GM12878 (cell line): ENCODE results near the gene SCGB1A1. TPM values are rescaled to one million over a fixed set of nuclear protein-coding genes. Genes with fewer than 3 reads are reported as not detected.

Experiments
- ATAC-seq: fragments of 200-7000 bp; cut with Tn5 transposase; 3 replicates; pipeline ENCODE4 v1.9.1; 2020; ENCODE audit warnings: mild to moderate bottlenecking, moderate library complexity
- BruUV-seq: library from RNA; stranded (reverse); fragments of 400-500 nt; replicated peaks from 2 replicates; lab custom pipeline; 2021; lab: Mats Ljungman, UMichigan
- CTCF ChIA-PET: fragments of 300-600 bp; sonication (Branson Sonifier 250); formaldehyde crosslinking; extraction: SDS; loops from one replicate; lab custom pipeline; 2021; ENCODE audit warnings: inconsistent platforms; lab: Yijun Ruan, JAX
- POLR2A ChIA-PET: fragments of 350-600 bp; formaldehyde crosslinking; extraction: SDS; loops from one replicate; lab custom pipeline; 2021; ENCODE audit warnings: inconsistent platforms; lab: Charles Lee
- RAD21 ChIA-PET: fragments of 300-600 bp; sonication (Branson Sonifier 250); formaldehyde crosslinking; loops from one replicate; lab custom pipeline; 2023; ENCODE audit warnings: antibody characterized with exemption; ENCODE audit not compliant: unreplicated experiment; lab: Charles Lee
- SMC1A ChIA-PET: fragments of 300-600 bp; sonication (Branson Sonifier 250); formaldehyde crosslinking; loops from one replicate; lab custom pipeline; 2023; ENCODE audit not compliant: unreplicated experiment, uncharacterized antibody; lab: Charles Lee
- DNase-seq: peaks from one replicate; pipeline ENCODE4 v3.0.0-alpha.2; 2011; ENCODE audit warnings: low read depth, low spot score
- FAIRE-seq: peaks from 3 replicates; lab custom pipeline; 2011; peaks lifted over from hg19 to GRCh38; lab: Jason Lieb, UNC
- H2AFZ ChIP-seq: 2 replicates; pipeline ENCODE4 v1.6.0; 2011; ENCODE audit warnings: low read depth, low read length, control low read depth; ENCODE audit not compliant: control insufficient read depth
- H3K27ac ChIP-seq: 2 replicates; pipeline ENCODE4 v1.5.1; 2011; ENCODE audit warnings: control low read depth; ENCODE audit not compliant: control insufficient read depth, insufficient read depth
- H3K27me3 ChIP-seq, 2 experiments: replicated peaks in 1 of 2; 2 replicates each; pipeline versions ENCODE4 v1.6.0 to v1.6.1; 2011; ENCODE audit warnings: low read length in 1 of 2; ENCODE audit not compliant: control insufficient read depth in 2 of 2, insufficient read depth in 2 of 2
- H3K36me3 ChIP-seq, 2 experiments: 2 replicates each; pipeline ENCODE4 v1.5.1; 2011; ENCODE audit warnings: low read length in 1 of 2; ENCODE audit not compliant: control insufficient read depth in 2 of 2, insufficient read depth in 2 of 2
- H3K4me1 ChIP-seq: 2 replicates; pipeline ENCODE4 v1.6.1; 2011; ENCODE audit warnings: mild to moderate bottlenecking, low read length, moderate library complexity, mixed read lengths; ENCODE audit not compliant: control insufficient read depth, insufficient read depth
- H3K4me2 ChIP-seq: 2 replicates; pipeline ENCODE4 v1.6.0; 2011; ENCODE audit warnings: control low read depth; ENCODE audit not compliant: control insufficient read depth, insufficient read depth
- H3K4me3 ChIP-seq: fragments of 200-600 bp; sonication (generic); 2 replicates; pipeline ENCODE4 v1.5.1; 2016
- H3K79me2 ChIP-seq: 2 replicates; pipeline ENCODE4 v1.6.0; 2011; ENCODE audit warnings: low read length; ENCODE audit not compliant: control insufficient read depth, insufficient read depth
- H3K9ac ChIP-seq: 2 replicates; pipeline ENCODE4 v1.8.0; 2011; ENCODE audit warnings: low read length, control low read depth, mixed read lengths; ENCODE audit not compliant: control insufficient read depth, insufficient read depth
- H3K9me3 ChIP-seq: replicated peaks from 3 replicates; pipeline ENCODE4 v1.5.1; 2011; ENCODE audit warnings: mild to moderate bottlenecking, low read length; ENCODE audit not compliant: control insufficient read depth, insufficient read depth
- H4K20me1 ChIP-seq: 2 replicates; pipeline ENCODE4 v1.6.0; 2011; ENCODE audit not compliant: control insufficient read depth, insufficient read depth
- CHD1 ChIP-seq: IDR thresholded peaks from 2 replicates; pipeline ENCODE4 v1.6.1; 2012; ENCODE audit warnings: low read depth, low read length, improper control_type of control experiment
- CREM ChIP-seq: IDR thresholded peaks from 2 replicates; pipeline ENCODE4 v1.6.1; 2014; ENCODE audit warnings: antibody characterized with exemption, low read depth
- CTCF ChIP-seq, 3 experiments: IDR thresholded peaks in 2 of 3; conservative IDR thresholded peaks in 1 of 3; 2 replicates each; pipeline ENCODE4 v1.5.1; 2011; ENCODE audit warnings: low read depth in 3 of 3, low read length in 3 of 3, mild to moderate bottlenecking in 3 of 3, control low read depth in 2 of 3, moderate library complexity in 2 of 3, inconsistent platforms in 1 of 3, mixed read lengths in 1 of 3; ENCODE audit not compliant: control insufficient read depth in 2 of 3, insufficient read depth in 1 of 3; ENCODE audit errors: extremely low read depth in 1 of 3
- E2F4 ChIP-seq: IDR thresholded peaks from 2 replicates; pipeline ENCODE4 v1.6.1; 2012; ENCODE audit warnings: low read depth, low read length, improper control_type of control experiment
- PKNOX1 ChIP-seq: fragments of 450-650 bp; IDR thresholded peaks from 2 replicates; pipeline ENCODE4 v1.6.1; 2016; ENCODE audit warnings: mild to moderate bottlenecking
- POLR2AphosphoS2 ChIP-seq: IDR thresholded peaks from 2 replicates; pipeline ENCODE4 v1.6.1; 2011; ENCODE audit warnings: low read depth, mild to moderate bottlenecking, low read length, improper control_type of control experiment, moderate library complexity
- SREBF1 ChIP-seq: IDR thresholded peaks from 2 replicates; pipeline ENCODE4 v1.6.1; 2012; ENCODE audit warnings: mild to moderate bottlenecking, low read length
- ZBTB40 ChIP-seq: fragments of 450-650 bp; IDR thresholded peaks from 2 replicates; pipeline ENCODE4 v1.6.1; 2016; ENCODE audit warnings: mild to moderate bottlenecking, moderate library complexity, borderline replicate concordance
- WGBS: methylation state at CpG from one replicate; pipeline ENCODE4 v1.1.6; 2016; ENCODE audit warnings: low lambda C conversion rate; ENCODE audit not compliant: insufficient replicate concordance, insufficient coverage; ENCODE audit errors: missing lambda C conversion rate; 5-methylcytosine and 5-hydroxymethylcytosine counted together
- in situ Hi-C: fragments of 300-500 bp; cut with MboI; formaldehyde crosslinking; loops from 9 replicates; pipeline ENCODE4 v1.14.3; 2018; ENCODE audit warnings: mixed read lengths
- intact Hi-C: fragments of 100-400 bp; cut with micrococcal nuclease; formaldehyde crosslinking; loops from one replicate; pipeline ENCODE4 v1.14.2; 2022; ENCODE audit not compliant: unreplicated experiment
- polyA plus RNA-seq, 11 experiments: library from polyadenylated mRNA; depleted of rRNA in 4 of 11; unstranded in 6 of 11; stranded (reverse) in 5 of 11; fragments of >200 nt; fragmentation: Nextera tagmentation in 4 of 11; fragmentation: Illumina TruSeq in 1 of 11; extraction: Ambion mirVana in 4 of 11; extraction: Trizol in 1 of 11; gene quantifications; 1 replicate in 1 of 11; 2 replicates in 10 of 11; pipeline versions ENCODE4 v1.2.1 to v1.2.3, GENCODE V29; 2011 to 2016; ENCODE audit warnings: inconsistent platforms in 2 of 11, missing spikeins in 2 of 11, low read depth in 1 of 11
- total RNA-seq, 4 experiments: library from RNA; depleted of rRNA in 3 of 4; stranded (reverse); fragments of >200 nt in 3 of 4; fragmentation: Illumina TruSeq in 1 of 4; extraction: Trizol in 1 of 4; gene quantifications; 2 replicates each; pipeline versions ENCODE4 v1.2.1 to v1.2.3, GENCODE V29; 2013 to 2021

The SCGB1A1 gene
- total and polyA plus RNA-seq, 10 of the 15 experiments (the other 5 are each of a cell fraction or from before 2014, with no cell fraction given), result not detected

- Histone ChIP-seq H3K4me3 (no peak overlapping the region), H3K79me2 (no peaks in the 10 kb centered on the region), H3K36me3 (no peaks in the 10 kb centered on the region), H3K4me2 (no peak overlapping the region), H3K27me3 (no peaks in the 10 kb centered on the region), H3K4me1 (no peaks in the 10 kb centered on the region), H3K9ac (no peak overlapping the region), H3K9me3 (no peaks in the 10 kb centered on the region), H4K20me1 (no peaks in the 10 kb centered on the region), H2AFZ (no peak overlapping the region), H3K27ac (no peak overlapping the region)
- ChIA-PET CTCF (interaction anchor here (0.6 to 2.2 kb wide), 5 partner anchors 24 to 159 kb away, joined by 3 to 6 read pairs (median 3); no protein-coding TSS in a partner anchor), SMC1A (interaction anchor here (0.6 kb wide), 1 partner anchor 366 kb away, joined by 3 read pairs; no protein-coding TSS in a partner anchor), RAD21 (interaction anchor here (1.0 to 1.7 kb wide), 2 partner anchors 142 to 327 kb away, joined by 3 to 5 read pairs; no protein-coding TSS in a partner anchor), POLR2A (no interaction called here)
- no peak for ATAC-seq
- DNase-seq, result no peak
- BruUV-seq, result no TSS peak
- intact Hi-C loops, result no loop called here
- no peak for TF ChIP-seq CREM
- TF ChIP-seq CHD1, result no peak
- FAIRE-seq, result no peak
- in situ Hi-C loops, result no loop called here
- WGBS, result 37% methylated on average over 9 of the region's 9 CpGs
These were observed 18.1 kb upstream of the SCGB1A1 start for GRCh38 chr11:62400760-62401159.

- no peak for ATAC-seq
- Histone ChIP-seq H4K20me1 (no peaks in the 10 kb centered on the region), H3K79me2 (no peaks in the 10 kb centered on the region), H3K27me3 (no peaks in the 10 kb centered on the region), H2AFZ (no peak overlapping the region), H3K4me2 (no peak overlapping the region), H3K27ac (no peak overlapping the region), H3K9me3 (no peaks in the 10 kb centered on the region), H3K36me3 (no peaks in the 10 kb centered on the region), H3K4me1 (no peaks in the 10 kb centered on the region), H3K4me3 (no peak overlapping the region), H3K9ac (no peak overlapping the region)
- FAIRE-seq, result no peak
- ChIA-PET SMC1A (no interaction called here), POLR2A (no interaction called here), RAD21 (interaction anchor here (1.7 kb wide), 1 partner anchor 141 kb away, joined by 5 read pairs; no protein-coding TSS in a partner anchor), CTCF (interaction anchor here (0.9 to 1.1 kb wide), 2 partner anchors 28 to 143 kb away, joined by 3 read pairs; no protein-coding TSS in a partner anchor)
- no TSS peak for BruUV-seq
- in situ Hi-C loops, result no loop called here
- no peak for DNase-seq
- WGBS, result 71% methylated on average over 5 of the region's 5 CpGs
- intact Hi-C loops, result no loop called here
- TF ChIP-seq E2F4, result no peak
- no peak for TF ChIP-seq POLR2AphosphoS2
- no peak for TF ChIP-seq SREBF1
- TF ChIP-seq CTCF (IDR thresholded peaks at IDR 0.05 in 2 of 3, conservative IDR thresholded peaks at IDR 0.05 in 1 of 3; ENCODE audit: control insufficient read depth in 2 of 3, extremely low read depth in 1 of 3, insufficient read depth in 1 of 3, low read depth in 3 of 3, low read length in 3 of 3), result no peak
- no peak for TF ChIP-seq PKNOX1
- no peak for TF ChIP-seq ZBTB40
These were observed 17.5 kb upstream of the SCGB1A1 start for GRCh38 chr11:62401356-62401755.
